Measurements from ENCODE around the gene MAP1B.

Gene MAP1B

GRCh38 chr5:72177538-72177937, 70.3 kb downstream of the MAP1B start:
- no peaks in the 10 kb centered on the region for H3K9me3 Mint-ChIP-seq (ENCODE audit: low read depth)
- peaks cover 8% of the 10 kb centered on the region for H3K27me3 Mint-ChIP-seq
- H3K27ac Mint-ChIP-seq: no peak overlapping the region
- H3K4me3 Mint-ChIP-seq: no peak overlapping the region
- no peaks in the 10 kb centered on the region for H3K36me3 Mint-ChIP-seq
- no peaks in the 10 kb centered on the region for H3K4me1 Mint-ChIP-seq (ENCODE audit: low read depth)

DNA sequence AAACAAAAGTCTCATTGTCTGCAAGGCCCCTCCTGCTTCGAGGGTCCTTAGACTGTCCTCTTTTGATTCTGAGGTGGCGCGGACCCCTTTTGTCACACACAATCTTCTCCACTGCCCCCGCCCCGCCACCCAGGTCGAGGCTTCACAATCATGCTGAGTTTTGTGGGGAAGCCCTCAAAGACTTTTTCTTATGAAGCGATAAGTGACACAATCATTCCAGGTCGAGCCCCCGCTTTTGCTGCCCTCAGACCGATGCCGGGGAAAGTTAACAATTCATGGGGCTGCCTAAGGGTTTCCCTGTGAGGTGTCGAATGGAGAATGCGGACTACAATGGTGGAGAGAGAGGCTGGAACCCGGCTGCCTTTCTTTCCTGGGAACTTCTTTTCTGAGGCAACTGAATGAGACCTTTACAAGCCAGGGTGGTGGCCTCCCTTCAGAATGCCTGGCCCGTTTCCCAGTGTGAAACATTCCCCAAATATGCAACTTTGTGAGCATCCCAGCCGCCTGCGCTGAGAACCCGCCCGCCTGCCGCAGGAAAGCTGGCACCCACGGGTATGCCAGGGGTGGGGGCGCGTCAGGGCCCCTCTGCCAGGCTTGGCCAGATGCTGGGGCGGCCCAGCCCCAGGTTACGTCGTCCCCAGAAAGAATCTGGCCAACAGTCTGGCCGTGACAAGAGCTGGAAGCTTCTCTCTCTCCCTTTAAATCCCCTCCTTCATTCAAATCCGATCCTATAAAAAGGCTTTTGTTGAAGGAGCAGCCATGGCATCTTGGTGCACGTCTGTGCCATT, 71.9 kb downstream of the MAP1B start:
- H3K27me3 Mint-ChIP-seq: peaks cover 9% of the 10 kb centered on the region
- H3K9me3 Mint-ChIP-seq (ENCODE audit: low read depth): no peaks in the 10 kb centered on the region
- no peak overlapping the region for H3K27ac Mint-ChIP-seq
- no peak overlapping the region for H3K4me3 Mint-ChIP-seq
- H3K4me1 Mint-ChIP-seq (ENCODE audit: low read depth): no peaks in the 10 kb centered on the region
- H3K36me3 Mint-ChIP-seq: no peaks in the 10 kb centered on the region

DNA sequence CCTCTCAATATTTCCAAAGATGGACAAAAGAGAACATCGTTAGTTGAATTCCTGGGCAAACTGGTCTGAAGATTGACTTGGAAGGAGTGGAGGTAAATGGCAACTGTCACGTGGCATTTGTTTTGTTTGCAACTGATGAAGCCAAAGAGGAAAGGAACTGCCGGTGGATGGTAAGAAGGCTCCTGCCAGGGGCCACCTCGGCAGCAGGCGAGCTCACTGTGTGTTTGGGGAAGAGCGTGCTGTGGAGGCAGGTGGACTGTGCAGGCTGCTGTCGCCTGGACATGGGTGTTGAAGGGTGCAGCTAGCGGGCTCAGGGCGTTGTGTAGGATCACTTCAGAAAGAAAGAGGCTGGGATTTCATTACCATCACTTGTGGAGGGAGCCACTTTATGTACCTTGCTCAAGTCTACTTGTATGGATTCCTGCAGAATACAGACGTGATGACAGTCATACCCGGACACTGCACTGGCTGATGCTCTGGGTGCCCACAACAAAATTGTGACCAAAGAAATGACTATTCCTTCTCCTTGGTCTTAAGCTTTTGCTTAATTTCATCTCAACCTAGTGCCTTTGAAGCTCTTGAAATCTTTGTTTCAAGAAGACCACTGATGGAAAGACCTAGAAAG, 72.7 kb downstream of the MAP1B start:
- no peaks in the 10 kb centered on the region for H3K9me3 Mint-ChIP-seq (ENCODE audit: low read depth)
- H3K27ac Mint-ChIP-seq: no peak overlapping the region
- no peak overlapping the region for H3K4me3 Mint-ChIP-seq
- no peaks in the 10 kb centered on the region for H3K4me1 Mint-ChIP-seq (ENCODE audit: low read depth)
- H3K36me3 Mint-ChIP-seq: no peaks in the 10 kb centered on the region
- peaks cover 9% of the 10 kb centered on the region for H3K27me3 Mint-ChIP-seq

GRCh38 chr5:72180925-72181324, 73.7 kb downstream of the MAP1B start:
- Mint-ChIP-seq H3K4me1 (ENCODE audit: low read depth) (no peaks in the 10 kb centered on the region), H3K27me3 (peaks cover 9% of the 10 kb centered on the region), H3K4me3 (no peak overlapping the region), H3K9me3 (ENCODE audit: low read depth) (no peaks in the 10 kb centered on the region), H3K27ac (no peak overlapping the region), H3K36me3 (no peaks in the 10 kb centered on the region)

DNA sequence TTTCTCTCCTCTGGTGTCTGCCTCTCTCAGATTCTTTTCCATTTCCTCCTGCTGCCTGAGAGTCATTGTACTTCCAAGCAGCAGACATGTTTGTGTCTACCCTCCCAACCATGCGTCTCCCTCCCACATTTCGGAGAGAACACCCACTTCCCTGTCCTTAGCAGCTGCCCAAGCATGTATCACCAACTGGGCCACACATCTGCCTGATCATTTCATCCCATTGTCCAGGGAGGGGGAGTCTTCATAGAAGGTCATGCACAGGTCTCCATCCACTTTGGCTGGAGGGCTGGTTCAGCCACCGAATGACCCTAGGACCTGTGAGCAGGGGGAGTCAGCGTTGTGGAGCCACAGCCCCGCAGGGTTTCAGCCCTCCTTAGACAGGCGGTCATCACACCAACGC, 75.4 kb downstream of the MAP1B start:
- H3K4me3 Mint-ChIP-seq: no peak overlapping the region
- no peaks in the 10 kb centered on the region for H3K9me3 Mint-ChIP-seq (ENCODE audit: low read depth)
- H3K27me3 Mint-ChIP-seq: peaks cover 9% of the 10 kb centered on the region
- H3K36me3 Mint-ChIP-seq: no peaks in the 10 kb centered on the region
- no peak overlapping the region for H3K27ac Mint-ChIP-seq
- H3K4me1 Mint-ChIP-seq (ENCODE audit: low read depth): no peaks in the 10 kb centered on the region

DNA sequence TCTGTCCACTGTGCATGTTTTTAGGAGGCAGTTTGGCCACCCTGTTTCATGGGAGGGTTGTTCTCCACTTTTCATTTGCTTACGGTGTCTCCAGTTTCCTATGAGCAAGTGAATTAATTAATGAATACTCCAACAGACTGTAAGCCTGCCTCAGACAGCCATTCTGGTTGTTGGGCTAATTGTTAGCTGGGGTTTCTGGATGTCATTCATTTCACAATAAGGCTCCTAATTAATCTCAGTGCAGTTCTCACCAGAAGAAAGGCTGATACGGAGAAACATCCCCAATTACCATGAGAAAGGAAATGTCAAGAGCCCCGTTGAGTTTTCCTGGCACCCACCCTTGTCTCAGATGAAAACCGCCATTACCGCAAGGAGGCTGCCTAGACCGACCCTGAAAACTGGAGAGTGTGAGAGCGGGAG, 75.8 kb downstream of the MAP1B start:
- H3K36me3 Mint-ChIP-seq: no peaks in the 10 kb centered on the region
- H3K27me3 Mint-ChIP-seq: peaks cover 9% of the 10 kb centered on the region
- H3K9me3 Mint-ChIP-seq (ENCODE audit: low read depth): no peaks in the 10 kb centered on the region
- H3K4me1 Mint-ChIP-seq (ENCODE audit: low read depth): no peaks in the 10 kb centered on the region
- H3K27ac Mint-ChIP-seq: no peak overlapping the region
- H3K4me3 Mint-ChIP-seq: no peak overlapping the region

DNA sequence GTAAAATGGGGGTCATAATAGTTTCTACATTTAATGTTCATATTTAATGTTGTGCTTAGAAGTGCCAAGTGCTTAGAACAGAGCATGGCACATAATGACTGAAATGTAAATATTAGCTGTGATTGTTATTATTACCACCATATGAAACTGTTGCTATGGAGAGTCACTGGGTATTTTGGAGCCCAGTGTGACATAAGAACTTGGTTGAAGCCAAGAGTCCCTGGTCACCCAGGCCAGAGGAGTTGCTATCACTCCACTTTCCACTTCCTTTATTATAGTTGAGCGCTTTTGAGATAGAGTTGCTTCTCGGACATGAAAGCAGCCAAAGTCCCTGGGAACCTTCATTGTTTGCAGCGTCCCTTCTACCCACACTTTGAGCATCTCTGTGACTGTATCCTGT, 77.1 kb downstream of the MAP1B start:
- Mint-ChIP-seq H3K27me3 (peaks cover 9% of the 10 kb centered on the region), H3K9me3 (ENCODE audit: low read depth) (no peaks in the 10 kb centered on the region), H3K4me3 (no peak overlapping the region), H3K27ac (no peak overlapping the region), H3K4me1 (ENCODE audit: low read depth) (no peaks in the 10 kb centered on the region), H3K36me3 (no peaks in the 10 kb centered on the region)

GRCh38 chr5:72185496-72186329, 78.4 kb downstream of the MAP1B start:
- Mint-ChIP-seq H3K27ac (no peak overlapping the region), H3K4me1 (ENCODE audit: low read depth) (no peaks in the 10 kb centered on the region), H3K27me3 (peaks cover 9% of the 10 kb centered on the region), H3K4me3 (no peak overlapping the region), H3K9me3 (ENCODE audit: low read depth) (no peaks in the 10 kb centered on the region), H3K36me3 (no peaks in the 10 kb centered on the region)

GRCh38 chr5:72187388-72188075, 80.3 kb downstream of the MAP1B start:
- Mint-ChIP-seq H3K4me1 (ENCODE audit: low read depth) (no peaks in the 10 kb centered on the region), H3K27me3 (peaks cover 4% of the 10 kb centered on the region), H3K9me3 (ENCODE audit: low read depth) (no peaks in the 10 kb centered on the region), H3K36me3 (no peaks in the 10 kb centered on the region), H3K4me3 (no peak overlapping the region), H3K27ac (no peak overlapping the region)

DNA sequence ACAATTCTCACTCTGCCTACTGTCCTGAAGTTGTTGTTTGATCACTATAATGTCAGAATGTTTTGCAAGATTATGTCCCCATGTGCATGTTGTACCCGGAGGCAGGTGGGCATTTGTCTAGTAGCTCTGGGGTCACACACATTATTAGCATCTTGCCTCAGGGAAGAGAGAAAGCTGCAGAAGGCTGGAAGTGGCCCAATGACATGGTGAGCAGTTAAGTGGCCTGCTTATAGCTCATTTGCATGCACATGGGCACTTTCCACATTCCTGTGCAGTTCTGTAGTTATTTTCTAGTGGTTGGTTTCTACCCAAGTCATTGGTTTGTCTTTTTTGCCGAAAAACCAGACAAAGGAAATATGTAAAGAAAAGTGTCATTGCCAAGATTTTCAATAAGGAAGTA, 80.9 kb downstream of the MAP1B start:
- Mint-ChIP-seq H3K9me3 (ENCODE audit: low read depth) (no peaks in the 10 kb centered on the region), H3K4me3 (no peak overlapping the region), H3K27ac (no peak overlapping the region), H3K27me3 (peaks cover 2% of the 10 kb centered on the region), H3K4me1 (ENCODE audit: low read depth) (no peaks in the 10 kb centered on the region), H3K36me3 (no peaks in the 10 kb centered on the region)

GRCh38 chr5:72189146-72189545, 81.9 kb downstream of the MAP1B start:
- Mint-ChIP-seq H3K27ac (no peak overlapping the region), H3K9me3 (ENCODE audit: low read depth) (no peaks in the 10 kb centered on the region), H3K4me1 (ENCODE audit: low read depth) (no peaks in the 10 kb centered on the region), H3K36me3 (no peaks in the 10 kb centered on the region), H3K4me3 (no peak overlapping the region), H3K27me3 (peaks cover 6% of the 10 kb centered on the region)

DNA sequence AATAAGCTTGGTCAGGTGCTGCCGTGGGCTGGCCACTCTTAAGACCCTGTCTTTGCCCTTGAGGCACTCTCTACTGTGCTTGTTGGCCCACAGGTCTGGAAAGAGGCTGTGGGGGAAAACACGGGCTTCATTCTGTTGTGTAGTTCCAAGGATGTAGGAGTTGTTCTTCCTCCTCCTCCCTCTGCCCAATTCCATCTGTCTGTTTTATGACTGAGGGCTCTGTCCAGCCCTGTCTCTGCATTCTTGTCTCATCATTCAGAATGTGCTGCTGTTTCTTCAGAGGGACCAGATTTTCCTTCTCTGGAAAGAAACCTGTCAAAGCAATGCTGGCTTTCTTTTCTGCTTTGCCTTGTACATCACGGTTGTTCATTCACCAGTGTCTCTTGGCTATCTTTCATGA, 84.1 kb downstream of the MAP1B start:
- H3K36me3 Mint-ChIP-seq: no peaks in the 10 kb centered on the region
- H3K27ac Mint-ChIP-seq: no peak overlapping the region
- peaks cover 10% of the 10 kb centered on the region for H3K4me1 Mint-ChIP-seq (ENCODE audit: low read depth)
- no peaks in the 10 kb centered on the region for H3K9me3 Mint-ChIP-seq (ENCODE audit: low read depth)
- peaks cover 11% of the 10 kb centered on the region for H3K27me3 Mint-ChIP-seq
- no peak overlapping the region for H3K4me3 Mint-ChIP-seq

DNA sequence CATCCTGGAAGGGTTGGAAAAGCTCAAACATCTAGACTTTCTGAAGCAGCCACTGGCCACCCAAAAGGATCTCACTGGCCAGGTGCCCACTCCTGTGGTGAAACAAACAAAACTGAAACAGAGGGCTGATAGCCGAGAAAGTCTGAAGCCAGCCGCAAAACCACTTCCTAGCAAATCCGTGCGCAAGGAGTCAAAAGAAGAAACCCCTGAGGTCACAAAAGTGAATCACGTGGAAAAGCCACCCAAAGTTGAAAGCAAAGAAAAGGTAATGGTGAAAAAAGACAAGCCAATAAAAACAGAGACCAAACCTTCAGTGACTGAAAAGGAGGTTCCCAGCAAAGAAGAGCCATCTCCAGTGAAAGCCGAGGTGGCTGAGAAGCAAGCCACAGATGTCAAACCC, 87.6 kb downstream of the MAP1B start:
- no peaks in the 10 kb centered on the region for H3K36me3 Mint-ChIP-seq
- H3K9me3 Mint-ChIP-seq (ENCODE audit: low read depth): no peaks in the 10 kb centered on the region
- H3K4me3 Mint-ChIP-seq: peak overlapping the region; percentile 2
- H3K4me1 Mint-ChIP-seq (ENCODE audit: low read depth): peaks cover 10% of the 10 kb centered on the region
- no peak overlapping the region for H3K27ac Mint-ChIP-seq
- peaks cover 11% of the 10 kb centered on the region for H3K27me3 Mint-ChIP-seq

GRCh38 chr5:72195581-72195980, 88.3 kb downstream of the MAP1B start:
- peak overlapping the region; percentile 13 for H3K27ac Mint-ChIP-seq
- H3K36me3 Mint-ChIP-seq: no peaks in the 10 kb centered on the region
- H3K4me1 Mint-ChIP-seq (ENCODE audit: low read depth): peaks cover 10% of the 10 kb centered on the region
- no peaks in the 10 kb centered on the region for H3K9me3 Mint-ChIP-seq (ENCODE audit: low read depth)
- no peak overlapping the region for H3K4me3 Mint-ChIP-seq
- peaks cover 11% of the 10 kb centered on the region for H3K27me3 Mint-ChIP-seq

- Mint-ChIP-seq H3K36me3 (no peaks in the 10 kb centered on the region), H3K4me1 (ENCODE audit: low read depth) (peaks cover 10% of the 10 kb centered on the region), H3K4me3 (no peak overlapping the region)
Observed at GRCh38 chr5:72197393-72197792, 90.1 kb downstream of the MAP1B start.

More at GRCh38 chr5:72197393-72197792, 90.1 kb downstream of the MAP1B start:
- no peaks in the 10 kb centered on the region for H3K9me3 Mint-ChIP-seq (ENCODE audit: low read depth)
- peaks cover 10% of the 10 kb centered on the region for H3K27me3 Mint-ChIP-seq
- H3K27ac Mint-ChIP-seq: no peak overlapping the region

Measured in activated naive CD8-positive, alpha-beta T cell (primary cell).